Astrocyte (in vitro differentiated cells and primary cell): Measurements from ENCODE around the gene CCDC146. TPM values are rescaled to one million over a fixed set of nuclear protein-coding genes. Genes with fewer than 3 reads are reported as not detected.

Experiments used
- DNase-seq: peaks from one replicate; pipeline ENCODE4 v3.0.0-alpha.2; 2010; ENCODE audit warnings: low read depth
- FAIRE-seq: peaks from 2 replicates; lab custom pipeline; 2011; peaks lifted over from hg19 to GRCh38; lab: Jason Lieb, UNC
- H2AFZ ChIP-seq: 2 replicates; pipeline ENCODE4 v1.6.0; 2012; ENCODE audit warnings: low read depth, low read length, inconsistent platforms
- H3K27ac ChIP-seq: 2 replicates; pipeline ENCODE4 v1.5.1; 2011; ENCODE audit warnings: low read depth, low read length, inconsistent platforms
- H3K27me3 ChIP-seq: 2 replicates; pipeline ENCODE4 v1.6.0; 2011; ENCODE audit warnings: low read length, inconsistent platforms; ENCODE audit not compliant: insufficient read depth
- H3K36me3 ChIP-seq: 2 replicates; pipeline ENCODE4 v1.5.1; 2011; ENCODE audit warnings: low read length, inconsistent platforms; ENCODE audit not compliant: insufficient read depth
- H3K4me1 ChIP-seq: 2 replicates; pipeline ENCODE4 v1.5.1; 2011; ENCODE audit warnings: low read length, inconsistent platforms; ENCODE audit not compliant: insufficient read depth
- H3K4me2 ChIP-seq: 2 replicates; pipeline ENCODE4 v1.6.0; 2012; ENCODE audit warnings: low read length, inconsistent platforms
- H3K4me3 ChIP-seq: 2 replicates; pipeline ENCODE4 v1.5.1; 2011; ENCODE audit warnings: low read depth, mild to moderate bottlenecking, low read length, inconsistent platforms; ENCODE audit not compliant: insufficient read depth
- H3K79me2 ChIP-seq: 2 replicates; pipeline ENCODE4 v1.6.0; 2012; ENCODE audit warnings: mild to moderate bottlenecking, low read length, inconsistent platforms; ENCODE audit not compliant: insufficient read depth
- H3K9ac ChIP-seq: 2 replicates; pipeline ENCODE4 v1.6.0; 2012; ENCODE audit warnings: mild to moderate bottlenecking, low read length, inconsistent platforms
- H3K9me3 ChIP-seq: 2 replicates; pipeline ENCODE4 v1.5.1; 2012; ENCODE audit warnings: low read depth, mild to moderate bottlenecking, low read length, inconsistent platforms; ENCODE audit not compliant: insufficient read depth
- H4K20me1 ChIP-seq: 2 replicates; pipeline ENCODE4 v1.6.0; 2012; ENCODE audit warnings: low read length, inconsistent platforms; ENCODE audit not compliant: insufficient read depth
- H3K27ac Mint-ChIP-seq: one replicate; pipeline ENCODE4 v1.8.0; 2021; ENCODE audit warnings: mild to moderate bottlenecking, mixed read lengths; ENCODE audit not compliant: unreplicated experiment
- H3K27me3 Mint-ChIP-seq: one replicate; pipeline ENCODE4 v1.8.0; 2021; ENCODE audit warnings: low read depth, mixed read lengths; ENCODE audit not compliant: unreplicated experiment
- H3K36me3 Mint-ChIP-seq: one replicate; pipeline ENCODE4 v1.8.0; 2021; ENCODE audit warnings: low read depth, mixed read lengths; ENCODE audit not compliant: unreplicated experiment
- H3K4me1 Mint-ChIP-seq: one replicate; pipeline ENCODE4 v1.8.0; 2021; ENCODE audit warnings: low read depth, mixed read lengths; ENCODE audit not compliant: unreplicated experiment
- H3K4me3 Mint-ChIP-seq: one replicate; pipeline ENCODE4 v1.8.0; 2021; ENCODE audit warnings: mild to moderate bottlenecking, moderate library complexity, mixed read lengths; ENCODE audit not compliant: unreplicated experiment
- H3K9me3 Mint-ChIP-seq: one replicate; pipeline ENCODE4 v1.8.0; 2021; ENCODE audit warnings: mild to moderate bottlenecking, mixed read lengths; ENCODE audit not compliant: unreplicated experiment
- CTCF ChIP-seq: IDR thresholded peaks from 2 replicates; pipeline ENCODE4 v1.5.1; 2011; ENCODE audit warnings: low read depth, mild to moderate bottlenecking, inconsistent platforms, low read length, moderate library complexity; ENCODE audit not compliant: insufficient read depth
- EZH2 ChIP-seq: IDR thresholded peaks from 2 replicates; pipeline ENCODE4 v1.6.1; 2012; ENCODE audit warnings: mild to moderate bottlenecking, low read length, inconsistent platforms; ENCODE audit not compliant: insufficient read depth
- total RNA-seq: library from RNA; stranded (reverse); gene quantifications from 2 replicates; pipeline ENCODE4 v1.2.1, GENCODE V29; 2021

The CCDC146 gene
- total RNA-seq, 1 donor from 2014 or later = 2.0 TPM

- Histone ChIP-seq H3K27ac (no peak overlapping the region), H3K79me2 (no peaks in the 10 kb centered on the region), H4K20me1 (no peaks in the 10 kb centered on the region), H3K27me3 (no peaks in the 10 kb centered on the region), H3K9me3 (no peaks in the 10 kb centered on the region), H3K4me1 (no peaks in the 10 kb centered on the region), H3K4me3 (no peak overlapping the region), H3K36me3 (no peaks in the 10 kb centered on the region), H3K4me2 (no peak overlapping the region), H3K9ac (no peak overlapping the region), H2AFZ (no peak overlapping the region)
- Mint-ChIP-seq H3K27me3 (no peaks in the 10 kb centered on the region), H3K36me3 (no peaks in the 10 kb centered on the region), H3K27ac (no peak overlapping the region), H3K4me3 (no peak overlapping the region), H3K9me3 (no peaks in the 10 kb centered on the region), H3K4me1 (no peaks in the 10 kb centered on the region)
- FAIRE-seq = no peak
- DNase-seq = no peak
- TF ChIP-seq EZH2 (no peak), CTCF (no peak)
Observed at GRCh38 chr7:77339726-77340125, 217.3 kb downstream of the CCDC146 start.

Other genes starting within 250 kb of the CCDC146 start
- gene SPDYE17, start 90.3 kb upstream of the CCDC146 start, total RNA-seq = not detected in 2 replicates
- gene SPDYE18, start 60.1 kb upstream of the CCDC146 start, total RNA-seq = not detected in 2 replicates
- gene FGL2, start 77.2 kb downstream of the CCDC146 start, total RNA-seq = not detected in 2 replicates